HG03039 (cell line): ENCODE results near the gene SLC25A52.
"Not testable (repeated sequence)": the region's sequence is repeated elsewhere in the genome, so short reads cannot be mapped to it uniquely, and the experiment has no call there.

ENCODE experiments used
- ATAC-seq: cut with Tn5 transposase; IDR thresholded peaks from one replicate; pipeline ENCODE4 v1.9.1; 2021; ENCODE audit warnings: mild to moderate bottlenecking, moderate library complexity; ENCODE audit not compliant: unreplicated experiment

SLC25A52 gene

GRCh38 chr18:31760695-31761094 is at the start of gene SLC25A52:
Gene SLC25A52, minus strand, starts transcription at chr18:31760880. Its CDS starts 219 bp downstream, at chr18:31760661.
- no peak for ATAC-seq

GRCh38 chr18:31809049-31809448 is 48.4 kb upstream of the SLC25A52 start:
- ATAC-seq = not testable (repeated sequence)

GRCh38 chr18:31801078-31801477 is 40.4 kb upstream of the SLC25A52 start:
- no peak for ATAC-seq

DNA sequence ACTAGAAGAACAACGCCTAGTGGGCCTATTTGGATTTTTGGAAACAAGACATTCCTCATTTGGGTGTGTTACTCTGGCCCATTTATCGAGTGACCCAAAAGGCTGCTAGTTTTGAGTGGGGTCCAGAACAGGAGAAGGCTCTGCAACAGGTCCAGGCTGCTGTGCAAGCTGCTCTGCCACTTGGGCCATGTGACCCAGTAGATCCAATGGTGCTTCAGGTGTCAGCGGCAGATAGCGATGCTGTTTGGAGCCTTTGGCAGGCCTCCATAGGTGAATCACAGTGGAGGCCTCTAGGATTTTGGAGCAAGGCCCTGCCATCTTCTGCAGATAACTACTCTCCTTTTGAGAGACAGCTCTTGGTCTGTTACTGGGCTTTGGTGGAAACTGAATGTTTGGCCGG is 38.6 kb upstream of the SLC25A52 start:
- ATAC-seq = not testable (repeated sequence)

DNA sequence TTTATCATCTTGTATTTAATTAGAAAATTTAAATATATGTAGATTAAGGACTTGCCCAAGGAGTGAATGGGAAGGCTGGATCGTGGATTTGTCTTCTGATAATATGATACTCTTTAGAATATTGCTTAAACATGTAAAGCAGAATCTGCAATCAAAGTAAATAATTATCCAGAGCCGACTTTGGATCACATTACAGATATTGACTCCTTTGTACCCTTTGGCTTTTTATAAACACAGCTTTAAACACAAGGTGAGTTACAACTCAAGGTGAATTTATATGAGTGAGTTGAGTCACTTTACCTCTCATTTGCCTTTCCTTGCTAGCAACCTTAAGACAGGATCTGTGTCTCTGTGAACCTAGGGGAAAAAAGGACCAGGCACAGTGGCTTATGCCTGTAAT is 37.7 kb upstream of the SLC25A52 start:
- ATAC-seq = no peak

DNA sequence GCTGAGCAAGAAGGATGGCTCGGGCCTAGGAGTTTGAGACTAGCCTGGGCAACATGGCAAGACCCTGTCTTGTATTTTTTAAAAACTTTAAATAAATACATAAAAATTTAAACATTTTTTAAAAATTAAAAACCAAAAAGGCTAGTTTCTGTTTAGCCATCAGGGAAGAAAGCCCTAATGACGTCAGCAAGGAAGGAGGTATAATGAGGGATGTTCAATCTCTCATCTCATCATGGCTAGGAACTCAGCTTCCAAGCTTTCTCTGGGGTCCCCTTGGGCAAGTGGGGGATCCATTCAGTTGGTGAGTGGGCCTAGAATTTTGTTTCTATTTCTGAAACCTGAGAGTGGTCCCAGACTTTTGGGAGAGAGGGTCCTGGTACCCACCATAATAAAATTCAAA is 35.1 kb upstream of the SLC25A52 start:
- ATAC-seq = no peak

DNA sequence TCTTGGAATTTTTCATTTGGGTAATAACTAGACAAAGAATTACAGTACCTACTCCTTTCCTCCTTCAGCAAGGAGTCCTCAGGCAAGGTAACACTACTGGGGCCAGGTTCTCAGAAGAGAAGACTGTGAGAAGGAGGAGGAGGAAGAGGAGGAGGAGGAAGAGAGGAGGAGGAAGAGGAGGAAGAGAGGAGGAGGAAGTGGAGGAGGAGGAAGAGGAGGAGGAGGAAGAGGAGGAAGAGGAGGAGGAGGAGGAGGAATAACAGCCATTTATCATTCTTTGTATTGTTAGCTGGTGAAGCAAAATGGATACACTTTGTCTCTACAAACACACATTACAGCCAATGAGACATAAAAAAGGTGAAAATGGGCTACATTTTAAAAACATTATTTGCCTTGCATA is 32.9 kb upstream of the SLC25A52 start:
- ATAC-seq = no peak

DNA sequence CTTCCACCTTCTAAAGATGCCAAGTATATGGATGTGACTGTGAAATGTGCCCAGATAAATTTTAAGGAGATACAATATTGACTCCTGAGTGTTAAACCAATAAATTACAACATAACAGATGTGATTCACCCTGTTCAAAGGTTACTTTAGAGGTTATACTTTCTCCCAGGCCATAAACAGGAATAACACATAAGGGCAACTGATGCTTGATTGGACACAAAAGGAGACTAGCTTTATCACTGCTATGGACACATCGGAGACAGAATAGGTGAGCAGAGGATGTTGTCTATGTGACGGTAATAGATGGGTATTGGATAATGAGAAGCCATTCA is 31.9 kb upstream of the SLC25A52 start:
- ATAC-seq = no peak

DNA sequence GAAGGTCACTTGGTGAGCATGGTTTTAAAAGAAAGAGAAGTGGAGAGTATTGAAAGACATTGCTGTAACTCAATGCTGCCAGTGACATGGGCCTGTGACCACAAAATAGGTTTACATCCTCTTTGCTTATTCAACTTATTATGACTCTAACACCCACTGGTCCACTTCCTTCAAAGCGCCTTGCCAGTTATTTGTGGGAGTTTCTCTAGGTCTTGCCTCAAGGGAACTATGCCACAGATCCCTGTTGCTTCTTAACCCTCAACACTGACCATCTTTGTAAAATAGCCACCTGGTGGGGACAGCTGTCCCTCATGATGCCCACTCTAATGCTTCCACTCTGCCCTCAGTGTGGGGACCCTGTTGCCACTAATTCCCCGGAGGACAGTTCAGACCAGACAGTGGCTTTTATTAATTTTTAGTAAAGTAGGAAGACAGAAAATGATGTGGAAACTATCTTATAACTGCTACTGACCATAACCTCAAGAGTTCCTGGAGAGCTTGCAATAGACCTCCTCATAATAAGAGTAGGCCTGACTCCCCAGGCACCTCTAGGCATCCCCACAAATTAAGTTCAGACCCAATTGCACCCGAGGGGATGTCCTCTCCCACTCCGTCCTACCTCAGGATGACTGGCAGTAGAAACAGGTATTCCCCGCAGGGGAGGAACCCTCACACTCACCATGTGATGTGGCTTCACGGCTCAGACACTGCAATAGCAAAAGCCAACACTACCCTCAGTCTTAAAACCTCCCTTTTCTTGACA is 31.3 kb upstream of the SLC25A52 start:
- ATAC-seq = peak; percentile 92

DNA sequence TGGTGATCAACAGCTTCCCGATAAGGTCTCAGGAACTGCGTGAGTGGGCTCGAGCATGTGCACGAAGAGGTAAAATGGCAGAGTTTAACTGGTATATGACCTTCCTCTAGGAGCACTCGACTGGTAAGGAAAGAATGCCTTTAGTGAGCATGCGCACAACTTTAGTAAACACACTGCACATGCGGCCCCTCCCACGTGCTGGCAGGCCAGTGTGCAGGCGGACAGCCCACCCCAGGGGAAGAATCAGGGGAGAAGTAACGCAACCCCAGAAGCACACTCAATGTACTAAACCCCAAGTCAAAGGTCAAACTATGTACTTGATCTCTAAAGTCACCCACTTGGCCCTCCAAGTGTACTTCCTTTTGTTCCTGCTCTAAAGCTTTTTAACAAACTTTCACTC is 28.7 kb upstream of the SLC25A52 start:
- no peak for ATAC-seq

DNA sequence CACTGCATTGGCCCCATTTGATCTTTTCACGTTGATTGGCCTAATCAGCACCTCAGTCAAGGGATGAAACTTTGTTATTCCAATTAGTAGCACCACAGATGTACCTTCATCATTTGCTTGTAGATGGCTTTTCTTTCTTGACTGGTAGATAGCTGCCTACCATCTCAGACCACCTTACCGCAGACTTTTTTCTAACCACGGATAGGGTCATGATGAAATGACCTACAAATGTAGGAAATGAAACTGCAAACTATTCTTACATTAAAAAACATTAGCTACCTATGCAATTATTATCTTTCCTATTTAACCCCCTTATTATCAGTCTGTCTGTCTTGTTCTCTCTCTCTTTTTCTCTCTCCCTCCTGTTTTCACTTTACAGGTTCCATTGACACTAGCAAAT is 22.4 kb upstream of the SLC25A52 start:
- ATAC-seq = no peak

GRCh38 chr18:31778391-31778950 is 17.8 kb upstream of the SLC25A52 start:
- ATAC-seq = no peak

DNA sequence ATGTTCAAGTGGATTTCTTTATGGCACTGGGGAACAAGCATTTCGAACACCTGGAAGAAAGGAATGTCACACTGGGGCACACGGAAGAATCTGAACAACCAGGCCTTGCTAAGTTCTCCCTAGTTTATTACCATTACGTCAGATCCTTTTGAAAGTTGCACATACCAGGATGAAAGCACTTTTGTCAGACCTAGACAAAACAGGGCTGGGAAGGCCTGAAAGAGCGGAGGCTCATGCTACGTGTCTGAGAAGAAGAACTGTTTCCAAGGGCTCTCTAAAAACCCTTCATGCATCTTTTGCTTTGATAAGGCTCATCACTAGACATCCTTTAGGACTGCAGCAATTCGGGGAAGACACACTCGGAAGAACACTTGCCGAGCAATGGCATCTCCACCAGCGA is 15.4 kb upstream of the SLC25A52 start:
- no peak for ATAC-seq

DNA sequence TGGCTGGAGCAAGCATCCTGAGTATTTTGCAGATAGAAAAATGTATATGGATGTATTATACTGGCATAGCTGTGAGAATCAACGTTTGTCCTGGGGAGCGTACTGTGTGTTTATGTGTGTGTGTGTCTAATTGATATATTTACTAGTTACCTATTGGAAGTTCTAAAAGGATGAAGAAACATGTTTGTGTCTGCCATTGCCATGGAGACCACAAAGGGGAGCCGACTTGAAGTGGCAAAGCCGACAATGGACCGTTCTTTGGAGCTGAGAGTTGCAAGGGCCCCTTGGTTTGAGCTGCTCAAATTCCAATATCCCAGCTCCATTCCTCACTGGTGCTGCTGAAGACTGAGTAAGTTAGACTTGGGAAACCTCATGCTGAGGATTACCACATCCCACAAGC is 14.3 kb upstream of the SLC25A52 start:
- ATAC-seq = no peak

GRCh38 chr18:31774477-31774785 is 13.8 kb upstream of the SLC25A52 start:
- peak; percentile 89 for ATAC-seq

DNA sequence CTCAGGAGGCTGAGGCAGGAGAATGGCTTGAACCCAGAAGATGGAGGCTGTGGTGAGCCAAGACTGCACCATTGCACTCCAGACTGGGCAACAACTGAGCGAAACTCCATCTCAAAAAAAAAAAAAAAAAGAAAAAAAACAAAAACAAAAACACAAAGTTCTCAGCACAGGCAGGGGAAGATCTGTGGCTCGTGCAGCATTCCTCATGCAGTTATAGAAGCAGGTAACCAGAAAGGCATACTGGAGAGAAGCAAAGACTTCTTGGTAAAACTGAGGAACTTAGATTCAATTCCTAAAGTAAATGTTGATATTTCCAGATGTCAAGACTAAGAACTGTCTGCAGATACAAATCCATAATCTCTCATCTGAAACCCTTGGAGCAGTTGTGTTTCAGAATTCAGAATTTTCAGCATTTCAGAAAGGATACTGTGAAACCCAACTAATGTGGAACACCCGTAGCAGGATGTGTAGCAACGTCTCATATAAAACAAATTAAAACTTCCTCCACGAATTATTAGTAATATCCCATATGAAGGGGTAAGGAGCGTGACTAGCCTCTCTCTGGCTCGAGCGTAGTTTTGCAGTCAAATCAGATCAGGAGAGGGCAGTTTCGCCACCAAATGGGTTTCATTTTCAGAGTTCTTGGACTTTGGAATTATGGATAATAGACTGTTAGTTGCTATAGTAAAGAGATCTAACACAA is 13.2 kb upstream of the SLC25A52 start:
- peak; percentile 21 for ATAC-seq

DNA sequence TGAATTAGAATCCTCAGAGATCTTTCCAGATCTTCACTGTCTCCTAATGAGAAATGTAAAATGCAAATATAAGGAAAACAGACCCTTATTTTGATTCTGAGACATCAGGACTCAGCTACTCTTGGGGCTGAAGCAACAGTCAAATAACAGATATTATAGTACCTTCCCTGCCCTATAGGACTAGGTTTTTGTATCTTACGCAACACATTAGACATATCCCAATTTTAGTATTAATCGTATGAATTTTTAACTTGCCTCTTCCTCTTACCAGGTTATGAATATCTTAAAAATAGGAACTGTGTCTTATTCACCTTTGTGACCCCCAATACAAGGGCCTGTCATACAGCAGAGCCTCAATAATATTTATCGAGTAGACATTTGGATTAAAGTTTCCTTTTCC is 12.0 kb upstream of the SLC25A52 start:
- ATAC-seq = no peak

DNA sequence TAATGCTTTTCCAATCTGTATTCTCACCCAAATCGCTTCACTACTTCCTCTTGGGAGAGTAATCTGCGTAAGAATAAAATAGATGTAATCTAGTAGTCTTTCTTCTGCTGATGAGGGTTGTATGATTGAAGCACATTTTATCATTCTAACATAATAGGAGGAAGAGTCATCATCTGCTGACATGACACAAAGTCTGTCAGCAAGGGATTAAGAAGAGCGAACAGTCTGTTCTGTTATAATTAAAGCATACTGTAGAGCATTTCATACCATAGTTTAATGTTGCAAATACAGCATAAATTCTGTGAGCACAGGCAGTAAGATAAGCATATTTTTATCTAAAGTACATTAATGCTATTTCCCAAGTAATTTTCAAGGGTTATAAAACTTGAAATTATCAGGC is 10.4 kb downstream of the SLC25A52 start:
- no peak for ATAC-seq

DNA sequence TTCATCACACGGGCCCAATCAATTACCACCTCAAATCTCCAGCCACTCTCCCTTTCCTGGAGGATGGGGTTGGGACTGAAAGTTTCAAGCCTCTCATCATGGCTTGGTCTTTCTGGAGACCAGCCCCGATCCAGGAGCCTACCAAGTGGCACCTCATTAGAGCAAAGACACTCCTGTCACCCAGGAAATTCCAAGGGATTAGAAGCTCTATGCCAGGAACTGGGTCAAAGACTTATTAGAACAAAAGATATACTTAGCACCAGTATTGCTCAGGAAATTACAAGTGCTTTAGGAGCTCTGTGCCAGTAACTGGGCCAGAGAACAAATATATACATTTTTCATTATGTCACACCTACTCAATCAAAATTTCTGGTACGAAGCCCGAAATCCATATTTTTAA is 14.3 kb downstream of the SLC25A52 start:
- no peak for ATAC-seq

DNA sequence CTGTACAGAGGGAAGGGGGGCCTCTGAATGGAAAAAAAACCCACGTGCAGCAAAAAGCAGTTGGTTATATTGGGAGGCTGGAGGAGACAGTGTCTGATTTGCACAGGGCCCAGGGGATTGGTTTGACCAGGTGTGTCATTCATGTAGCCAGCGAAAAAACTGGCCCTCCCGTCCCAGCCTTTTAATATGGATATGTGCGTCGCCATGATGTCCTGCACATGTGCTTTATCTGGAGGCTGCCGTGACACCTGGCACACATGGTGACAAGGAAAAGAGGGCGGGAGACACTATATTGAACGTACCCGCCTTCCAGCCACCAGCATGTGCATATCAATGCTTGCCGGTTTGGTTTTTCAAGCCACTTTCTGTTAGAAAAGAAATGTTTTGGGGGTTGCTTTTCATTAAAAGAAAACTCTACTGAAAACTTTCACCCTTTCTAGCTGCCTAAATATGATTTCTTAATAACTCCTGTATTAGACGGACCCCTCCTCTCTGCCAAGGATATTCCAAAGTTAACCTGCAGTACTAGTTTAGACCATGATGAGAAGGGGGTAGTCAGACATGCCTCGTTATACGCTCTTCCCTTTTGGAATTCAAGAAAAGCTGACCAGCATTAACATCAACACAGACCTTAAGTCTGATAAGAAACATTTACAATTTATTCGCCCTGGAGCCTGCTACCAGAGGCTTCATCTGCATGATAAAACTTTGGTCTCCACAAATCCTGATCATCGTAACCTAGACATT is 16.2 kb downstream of the SLC25A52 start:
- no peak for ATAC-seq

DNA sequence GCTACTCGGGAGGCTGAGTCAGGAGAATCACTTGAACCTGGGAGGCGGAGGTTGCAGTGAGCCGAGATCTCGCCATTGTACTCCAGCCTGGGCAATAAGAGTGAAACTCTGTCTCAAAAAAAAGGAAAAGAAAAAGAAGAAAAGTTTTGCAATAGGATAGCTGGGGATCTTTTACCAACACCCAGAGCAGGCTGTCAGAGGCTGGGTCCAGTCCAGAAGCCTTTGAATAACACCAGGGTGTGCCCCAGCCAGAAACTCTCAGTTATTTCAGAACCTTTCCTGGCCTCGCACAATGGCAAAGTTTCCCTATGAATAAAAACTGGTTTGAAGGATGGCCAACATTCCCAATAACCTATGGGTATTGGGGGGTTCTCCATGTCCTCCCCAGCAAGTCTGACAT is 17.1 kb downstream of the SLC25A52 start:
- ATAC-seq = not testable (repeated sequence)
